Measurements from ENCODE around the gene IGSF23.

DNA sequence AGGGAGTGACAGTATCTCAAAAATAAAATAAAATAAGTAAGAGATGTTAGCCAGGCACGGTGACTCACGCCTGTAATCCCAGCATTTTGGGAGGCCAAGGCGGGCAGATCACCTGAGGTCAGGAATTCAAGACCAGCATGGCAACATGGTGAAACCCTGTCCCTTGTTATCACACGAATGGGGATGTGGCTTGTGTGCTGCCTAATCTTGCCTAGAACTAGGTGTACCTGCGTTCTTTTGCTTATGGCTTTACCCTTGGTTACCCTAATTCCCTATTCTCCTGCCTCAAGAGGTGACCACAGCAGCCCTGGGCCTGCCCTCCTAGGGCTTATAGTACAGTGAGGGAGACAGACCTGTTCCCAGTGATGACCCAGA, 24.0 kb downstream of the IGSF23 start:
- TF ChIP-seq, protein P1, sequence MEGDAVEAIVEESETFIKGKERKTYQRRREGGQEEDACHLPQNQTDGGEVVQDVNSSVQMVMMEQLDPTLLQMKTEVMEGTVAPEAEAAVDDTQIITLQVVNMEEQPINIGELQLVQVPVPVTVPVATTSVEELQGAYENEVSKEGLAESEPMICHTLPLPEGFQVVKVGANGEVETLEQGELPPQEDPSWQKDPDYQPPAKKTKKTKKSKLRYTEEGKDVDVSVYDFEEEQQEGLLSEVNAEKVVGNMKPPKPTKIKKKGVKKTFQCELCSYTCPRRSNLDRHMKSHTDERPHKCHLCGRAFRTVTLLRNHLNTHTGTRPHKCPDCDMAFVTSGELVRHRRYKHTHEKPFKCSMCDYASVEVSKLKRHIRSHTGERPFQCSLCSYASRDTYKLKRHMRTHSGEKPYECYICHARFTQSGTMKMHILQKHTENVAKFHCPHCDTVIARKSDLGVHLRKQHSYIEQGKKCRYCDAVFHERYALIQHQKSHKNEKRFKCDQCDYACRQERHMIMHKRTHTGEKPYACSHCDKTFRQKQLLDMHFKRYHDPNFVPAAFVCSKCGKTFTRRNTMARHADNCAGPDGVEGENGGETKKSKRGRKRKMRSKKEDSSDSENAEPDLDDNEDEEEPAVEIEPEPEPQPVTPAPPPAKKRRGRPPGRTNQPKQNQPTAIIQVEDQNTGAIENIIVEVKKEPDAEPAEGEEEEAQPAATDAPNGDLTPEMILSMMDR (IDR thresholded peaks at IDR 0.05), result no peak
- TF ChIP-seq POLR2A (IDR thresholded peaks at IDR 0.05) (no peak), EP300 (IDR thresholded peaks at IDR 0.05) (no peak)

All from tibial nerve (tissue), 4 donors.